AG04449 (cell line): ENCODE measurements around the gene FGD2.

Experiments used
- CTCF ChIA-PET: fragments of 350-600 bp; formaldehyde crosslinking; extraction: SDS; loops from one replicate; lab custom pipeline; 2021; ENCODE audit warnings: antibody characterized with exemption; lab: Yijun Ruan, JAX
- POLR2A ChIA-PET: fragments of 400-600, 350-600 bp; formaldehyde crosslinking; extraction: SDS; loops from one replicate; lab custom pipeline; 2020; ENCODE audit warnings: antibody characterized with exemption, inconsistent platforms; lab: Yijun Ruan, JAX
- DNase-seq: peaks from one replicate; pipeline ENCODE4 v3.0.0-alpha.2; 2010; ENCODE audit warnings: low read depth, low spot score
- H3K4me3 ChIP-seq: 2 replicates; pipeline ENCODE4 v1.5.1; 2011; ENCODE audit warnings: low read depth, mild to moderate bottlenecking, control low read depth, low read length
- TF ChIP-seq, protein P1 (sequence below): IDR thresholded peaks from one replicate; pipeline ENCODE4 v1.5.1; 2011; ENCODE audit warnings: mild to moderate bottlenecking, moderate library complexity, low read length, control low read depth, inconsistent platforms; ENCODE audit not compliant: insufficient read depth; ENCODE audit errors: missing control alignments

Gene FGD2

DNA sequence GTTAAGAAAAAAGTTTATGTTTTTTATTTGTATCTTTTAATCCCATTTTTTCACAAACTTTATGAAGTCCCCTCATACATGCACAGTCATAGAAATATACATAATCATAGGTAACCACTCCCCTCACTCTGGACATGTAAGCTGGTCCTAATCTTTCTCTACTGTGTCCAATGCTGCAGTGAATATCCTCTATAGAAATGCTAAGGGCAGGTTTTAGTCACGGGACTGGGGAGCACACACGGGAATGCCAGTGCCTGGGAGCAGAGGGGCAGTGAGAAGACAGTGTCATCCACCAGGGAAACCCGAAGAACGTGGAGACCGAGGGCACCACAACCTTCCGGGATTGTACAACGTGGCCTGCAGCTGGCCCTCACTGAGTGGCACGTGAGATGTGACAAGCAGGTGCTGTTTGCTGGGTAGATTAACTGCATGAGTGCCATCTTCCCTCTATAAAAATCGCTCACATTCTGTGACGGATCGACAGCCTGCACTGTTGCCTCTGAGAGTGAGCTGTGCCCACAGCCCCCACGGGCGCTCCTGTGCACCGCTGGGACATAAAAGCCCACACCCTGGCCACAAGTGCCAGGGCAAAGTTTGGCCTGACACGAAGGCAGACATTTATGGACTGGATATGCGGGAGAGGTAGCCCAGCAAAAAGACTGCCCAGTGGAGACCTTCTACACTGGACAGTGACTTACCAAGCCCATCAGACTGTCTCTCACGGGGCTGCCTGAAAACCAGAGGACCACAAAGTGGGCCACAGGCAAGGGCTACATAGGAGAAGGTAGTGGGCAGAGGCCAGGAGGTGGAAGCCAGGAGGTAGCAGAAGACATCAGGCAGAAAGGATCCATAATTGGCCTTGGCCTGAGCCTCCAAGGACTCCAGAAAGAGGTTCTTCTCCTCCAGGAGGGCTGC, 63.2 kb downstream of the FGD2 start:
- POLR2A ChIA-PET = interaction anchor here (0.5 kb wide), 1 partner anchor 101 kb away, joined by 3 read pairs; no protein-coding TSS in a partner anchor
- TF ChIP-seq, protein P1, sequence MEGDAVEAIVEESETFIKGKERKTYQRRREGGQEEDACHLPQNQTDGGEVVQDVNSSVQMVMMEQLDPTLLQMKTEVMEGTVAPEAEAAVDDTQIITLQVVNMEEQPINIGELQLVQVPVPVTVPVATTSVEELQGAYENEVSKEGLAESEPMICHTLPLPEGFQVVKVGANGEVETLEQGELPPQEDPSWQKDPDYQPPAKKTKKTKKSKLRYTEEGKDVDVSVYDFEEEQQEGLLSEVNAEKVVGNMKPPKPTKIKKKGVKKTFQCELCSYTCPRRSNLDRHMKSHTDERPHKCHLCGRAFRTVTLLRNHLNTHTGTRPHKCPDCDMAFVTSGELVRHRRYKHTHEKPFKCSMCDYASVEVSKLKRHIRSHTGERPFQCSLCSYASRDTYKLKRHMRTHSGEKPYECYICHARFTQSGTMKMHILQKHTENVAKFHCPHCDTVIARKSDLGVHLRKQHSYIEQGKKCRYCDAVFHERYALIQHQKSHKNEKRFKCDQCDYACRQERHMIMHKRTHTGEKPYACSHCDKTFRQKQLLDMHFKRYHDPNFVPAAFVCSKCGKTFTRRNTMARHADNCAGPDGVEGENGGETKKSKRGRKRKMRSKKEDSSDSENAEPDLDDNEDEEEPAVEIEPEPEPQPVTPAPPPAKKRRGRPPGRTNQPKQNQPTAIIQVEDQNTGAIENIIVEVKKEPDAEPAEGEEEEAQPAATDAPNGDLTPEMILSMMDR = no peak
- DNase-seq = no peak
- CTCF ChIA-PET = interaction anchor here (1.0 to 2.7 kb wide), 6 partner anchors 9 to 142 kb away, joined by 3 to 16 read pairs (median 4); partner anchors contain the start of gene PIM1
- H3K4me3 ChIP-seq = no peak overlapping the region

GRCh38 chr6:37069639-37070038, 64.2 kb downstream of the FGD2 start:
- TF ChIP-seq, protein P1 = no peak
- DNase-seq = no peak
- ChIA-PET POLR2A (no interaction called here), CTCF (interaction anchor here (0.6 to 3.1 kb wide), 6 partner anchors 10 to 141 kb away, joined by 3 to 22 read pairs (median 4); no protein-coding TSS in a partner anchor)
- no peak overlapping the region for H3K4me3 ChIP-seq

DNA sequence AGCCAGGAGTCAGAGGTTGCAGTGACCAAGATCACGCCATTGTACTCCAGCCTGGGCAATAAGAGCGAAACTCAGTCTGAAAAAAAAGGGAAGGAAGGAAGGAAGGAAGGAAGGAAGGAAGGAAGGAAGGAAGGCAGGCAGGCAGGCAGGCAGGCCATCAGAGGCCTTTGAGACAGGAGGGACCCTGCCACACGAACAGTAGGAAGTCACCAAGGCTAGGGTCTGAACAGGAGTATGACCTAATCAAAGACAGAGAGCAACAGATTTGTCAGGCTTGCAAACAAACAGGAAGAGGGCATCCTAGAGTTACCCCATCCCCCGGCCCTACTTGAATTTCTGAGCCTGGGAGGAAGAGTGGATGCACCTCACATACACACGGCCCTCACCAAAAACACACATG, 67.1 kb downstream of the FGD2 start:
- POLR2A ChIA-PET = no interaction called here
- no peak for DNase-seq
- CTCF ChIA-PET = interaction anchor here (1.6 to 3.1 kb wide), 2 partner anchors 13 to 43 kb away, joined by 3 to 22 read pairs; no protein-coding TSS in a partner anchor

GRCh38 chr6:37074053-37074827, 68.8 kb downstream of the FGD2 start:
- peak; percentile 44 for DNase-seq
- H3K4me3 ChIP-seq = no peak overlapping the region
- POLR2A ChIA-PET = no interaction called here
- CTCF ChIA-PET = interaction anchor here (1.0 to 1.5 kb wide), 3 partner anchors 23 to 136 kb away, joined by 3 to 4 read pairs (median 4); no protein-coding TSS in a partner anchor
- TF ChIP-seq, protein P1 = no peak

More for the DNA sequence above, 67.1 kb downstream of the FGD2 start:
- TF ChIP-seq, protein P1 = no peak
- no peak overlapping the region for H3K4me3 ChIP-seq

GRCh38 chr6:37077191-37077904, 71.9 kb downstream of the FGD2 start:
- ChIA-PET POLR2A (interaction anchor here (0.7 to 1.2 kb wide), 4 partner anchors 25 to 99 kb away, joined by 3 to 6 read pairs (median 4); no protein-coding TSS in a partner anchor), CTCF (interaction anchor here (0.7 to 2.7 kb wide), 5 partner anchors 10 to 133 kb away, joined by 3 to 12 read pairs (median 4); no protein-coding TSS in a partner anchor)
- DNase-seq = no peak
- H3K4me3 ChIP-seq = peak overlapping the region; percentile 12
- TF ChIP-seq, protein P1 = no peak
